Measurements from ENCODE around the gene NTF3.

- TF ChIP-seq CTCF (IDR thresholded peaks at IDR 0.05) (no peak), POLR2A (IDR thresholded peaks at IDR 0.05) (no peak), EP300 (IDR thresholded peaks at IDR 0.05) (no peak)
Measured at GRCh38 chr12:5473783-5474116, 41.8 kb downstream of the NTF3 start.
